AG04450 (cell line): ENCODE measurements around the gene CCL16. TPM values are rescaled to one million over a fixed set of nuclear protein-coding genes. Genes with fewer than 3 reads are reported as not detected.

Experiments used
- CTCF ChIA-PET: fragments of 300-600, 350-600 bp; formaldehyde crosslinking; extraction: SDS; loops from one replicate; lab custom pipeline; 2022; ENCODE audit warnings: antibody characterized with exemption, inconsistent platforms; lab: Charles Lee
- POLR2A ChIA-PET: fragments of 350-600 bp; formaldehyde crosslinking; extraction: SDS; loops from one replicate; lab custom pipeline; 2021; ENCODE audit warnings: antibody characterized with exemption, inconsistent platforms; lab: Yijun Ruan, JAX
- DNase-seq: peaks from one replicate; pipeline ENCODE4 v3.0.0-alpha.2; 2011; ENCODE audit warnings: low read depth, low spot score
- H3K27ac ChIP-seq: one replicate; pipeline ENCODE4 v1.5.1; 2012; ENCODE audit warnings: low read depth, low read length, control low read depth
- H3K27me3 ChIP-seq: one replicate; pipeline ENCODE4 v1.6.0; 2012; ENCODE audit warnings: low read length; ENCODE audit not compliant: control insufficient read depth, insufficient read depth
- H3K4me3 ChIP-seq: 2 replicates; pipeline ENCODE4 v1.5.1; 2011; ENCODE audit warnings: mild to moderate bottlenecking, low read depth, low read length, control low read depth
- H3K9me3 ChIP-seq: 2 replicates; pipeline ENCODE4 v1.5.1; 2012; ENCODE audit warnings: low read length; ENCODE audit not compliant: control insufficient read depth, insufficient read depth
- polyA plus RNA-seq: library from polyadenylated mRNA; depleted of rRNA; stranded (reverse); fragments of >200 nt; gene quantifications from 2 replicates; pipeline ENCODE4 v1.2.3, GENCODE V29; 2011
- TF ChIP-seq, protein P1 (sequence below): IDR thresholded peaks from 2 replicates; pipeline ENCODE4 v1.5.1; 2011; ENCODE audit warnings: low read depth, low read length, control low read depth, inconsistent platforms

The CCL16 gene
- polyA plus RNA-seq, 1 experiment, result not detected

GRCh38 chr17:35965272-35965671 lies 16.0 kb downstream of the CCL16 start:
- H3K27ac ChIP-seq, result no peak overlapping the region
- TF ChIP-seq, protein P1, sequence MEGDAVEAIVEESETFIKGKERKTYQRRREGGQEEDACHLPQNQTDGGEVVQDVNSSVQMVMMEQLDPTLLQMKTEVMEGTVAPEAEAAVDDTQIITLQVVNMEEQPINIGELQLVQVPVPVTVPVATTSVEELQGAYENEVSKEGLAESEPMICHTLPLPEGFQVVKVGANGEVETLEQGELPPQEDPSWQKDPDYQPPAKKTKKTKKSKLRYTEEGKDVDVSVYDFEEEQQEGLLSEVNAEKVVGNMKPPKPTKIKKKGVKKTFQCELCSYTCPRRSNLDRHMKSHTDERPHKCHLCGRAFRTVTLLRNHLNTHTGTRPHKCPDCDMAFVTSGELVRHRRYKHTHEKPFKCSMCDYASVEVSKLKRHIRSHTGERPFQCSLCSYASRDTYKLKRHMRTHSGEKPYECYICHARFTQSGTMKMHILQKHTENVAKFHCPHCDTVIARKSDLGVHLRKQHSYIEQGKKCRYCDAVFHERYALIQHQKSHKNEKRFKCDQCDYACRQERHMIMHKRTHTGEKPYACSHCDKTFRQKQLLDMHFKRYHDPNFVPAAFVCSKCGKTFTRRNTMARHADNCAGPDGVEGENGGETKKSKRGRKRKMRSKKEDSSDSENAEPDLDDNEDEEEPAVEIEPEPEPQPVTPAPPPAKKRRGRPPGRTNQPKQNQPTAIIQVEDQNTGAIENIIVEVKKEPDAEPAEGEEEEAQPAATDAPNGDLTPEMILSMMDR, result no peak
- no peak for DNase-seq
- CTCF ChIA-PET, result no interaction called here
- H3K4me3 ChIP-seq, result no peak overlapping the region
- POLR2A ChIA-PET, result no interaction called here
- H3K9me3 ChIP-seq, result no peaks in the 10 kb centered on the region
- no peaks in the 10 kb centered on the region for H3K27me3 ChIP-seq

GRCh38 chr17:35963663-35964062 lies 17.6 kb downstream of the CCL16 start:
- TF ChIP-seq, protein P1, result no peak
- H3K9me3 ChIP-seq, result no peaks in the 10 kb centered on the region
- POLR2A ChIA-PET, result interaction anchor here (0.6 kb wide), 1 partner anchor 137 kb away, joined by 4 read pairs; no protein-coding TSS in a partner anchor
- CTCF ChIA-PET, result interaction anchor here (0.7 to 1.1 kb wide), 2 partner anchors 185 to 186 kb away, joined by 3 to 4 read pairs; no protein-coding TSS in a partner anchor
- H3K27me3 ChIP-seq, result no peaks in the 10 kb centered on the region
- DNase-seq, result no peak
- H3K4me3 ChIP-seq, result no peak overlapping the region
- H3K27ac ChIP-seq, result no peak overlapping the region

GRCh38 chr17:35953720-35954119 lies 27.6 kb downstream of the CCL16 start:
- H3K27ac ChIP-seq, result no peak overlapping the region
- TF ChIP-seq, protein P1, result no peak
- H3K9me3 ChIP-seq, result no peaks in the 10 kb centered on the region
- no peak for DNase-seq
- ChIA-PET CTCF (no interaction called here), POLR2A (no interaction called here)
- no peaks in the 10 kb centered on the region for H3K27me3 ChIP-seq
- no peak overlapping the region for H3K4me3 ChIP-seq

GRCh38 chr17:35949401-35949800 lies 31.9 kb downstream of the CCL16 start:
- DNase-seq, result no peak
- Histone ChIP-seq H3K4me3 (no peak overlapping the region), H3K27ac (no peak overlapping the region), H3K27me3 (no peaks in the 10 kb centered on the region), H3K9me3 (no peaks in the 10 kb centered on the region)
- ChIA-PET CTCF (interaction anchor here (0.9 to 2.0 kb wide), 2 partner anchors 20 to 200 kb away, joined by 3 to 9 read pairs; no protein-coding TSS in a partner anchor), POLR2A (no interaction called here)
- TF ChIP-seq, protein P1, result no peak

GRCh38 chr17:35948092-35948491 lies 33.2 kb downstream of the CCL16 start:
- CTCF ChIA-PET, result interaction anchor here (0.7 to 2.0 kb wide), 5 partner anchors 14 to 201 kb away, joined by 3 to 9 read pairs (median 4); no protein-coding TSS in a partner anchor
- TF ChIP-seq, protein P1, result no peak
- POLR2A ChIA-PET, result interaction anchor here (0.7 kb wide), 1 partner anchor 139 kb away, joined by 3 read pairs; the partner anchor contains the start of gene TAF15

More at GRCh38 chr17:35948092-35948491, 33.2 kb downstream of the CCL16 start:
- Histone ChIP-seq H3K4me3 (no peak overlapping the region), H3K9me3 (no peaks in the 10 kb centered on the region), H3K27me3 (no peaks in the 10 kb centered on the region), H3K27ac (no peak overlapping the region)
- no peak for DNase-seq
